Right lobe of liver (tissue), 4 donors: ENCODE data around the gene RHBDL2.

Experiments used
- CTCF ChIP-seq, 4 donors: fragments of 200-600 bp in 3 of 4; fragments of 450-650 bp in 1 of 4; IDR thresholded peaks; one replicate each; pipeline versions ENCODE4 v1.5.1 to v1.8.0; 2016 to 2022; ENCODE audit warnings: antibody characterized with exemption in 4 of 4, mild to moderate bottlenecking in 2 of 4
- POLR2A ChIP-seq: fragments of 450-650 bp; IDR thresholded peaks from one replicate; pipeline ENCODE4 v1.6.1; 2017; ENCODE audit warnings: antibody characterized with exemption, mild to moderate bottlenecking
- donor health status: DM: no; HTN: no; CAD: no.
- donor health status: DM: no; HTN: no; CAD: no.
- donor health status: DM: no; HTN: yes; CAD: no.

GRCh38 chr1:38870996-38871395 is 70.6 kb downstream of the RHBDL2 start:
- no peak for TF ChIP-seq CTCF (IDR thresholded peaks at IDR 0.05)
- TF ChIP-seq POLR2A, result no peak
